ENCODE data around the gene VSNL1.

The VSNL1 gene

GRCh38 chr2:17540093-17540812 lies at the start of gene VSNL1:
Gene VSNL1 (plus strand): TSS chr2:17540696. CDS start chr2:17592075, 51,379 bp downstream.
- no peak for DNase-seq

- no peak for DNase-seq
Observed at GRCh38 chr2:17495590-17495989, 44.9 kb upstream of the VSNL1 start.

DNA sequence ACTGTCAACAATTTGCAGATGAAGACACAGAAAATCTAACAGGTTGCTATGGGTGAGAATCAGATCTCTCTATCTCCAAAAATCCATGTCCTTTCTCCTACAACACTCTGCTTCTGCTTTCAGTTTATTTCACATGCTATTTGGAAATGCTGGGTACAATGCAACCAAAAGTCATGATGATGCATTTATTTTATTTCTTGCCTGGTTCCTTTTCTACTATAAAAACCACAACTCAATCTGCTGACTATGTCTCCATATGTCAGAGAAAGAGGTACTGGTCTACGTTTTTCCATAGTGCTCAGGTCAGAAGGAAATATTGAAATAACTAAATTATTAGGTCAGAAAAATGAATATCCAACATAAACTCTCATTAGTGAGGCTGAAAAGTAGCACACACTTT lies 42.8 kb upstream of the VSNL1 start:
- DNase-seq, result no peak

- no peak for DNase-seq
Observed at GRCh38 chr2:17506736-17507616, 33.5 kb upstream of the VSNL1 start.

DNA sequence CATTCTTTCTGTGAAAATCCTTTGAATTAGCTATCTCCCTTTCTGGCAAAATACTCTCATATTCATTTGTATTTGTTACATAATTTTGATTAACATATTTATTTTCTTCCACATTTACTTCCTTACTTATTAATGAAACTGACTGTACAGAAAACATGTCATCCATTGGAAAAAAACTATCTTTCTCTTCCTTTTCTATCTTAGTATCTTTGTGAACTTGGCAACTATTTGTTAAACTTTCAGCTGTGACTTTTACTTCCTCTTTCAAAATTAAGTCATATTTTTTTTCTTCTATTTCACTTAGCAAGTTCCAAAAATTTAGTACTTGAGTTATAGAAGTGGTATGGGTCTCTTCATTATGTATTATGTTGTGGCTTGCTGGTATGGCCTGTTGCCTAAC lies 24.8 kb upstream of the VSNL1 start:
- DNase-seq, result no peak

GRCh38 chr2:17517481-17518211 lies 22.9 kb upstream of the VSNL1 start:
- DNase-seq, result no peak

GRCh38 chr2:17518212-17519154 lies 22.0 kb upstream of the VSNL1 start, which contains the start of gene RAD51AP2:
Gene RAD51AP2 (minus strand): TSS chr2:17518440. CDS start chr2:17518415, 25 bp downstream.
- DNase-seq, result peak; percentile 5

DNA sequence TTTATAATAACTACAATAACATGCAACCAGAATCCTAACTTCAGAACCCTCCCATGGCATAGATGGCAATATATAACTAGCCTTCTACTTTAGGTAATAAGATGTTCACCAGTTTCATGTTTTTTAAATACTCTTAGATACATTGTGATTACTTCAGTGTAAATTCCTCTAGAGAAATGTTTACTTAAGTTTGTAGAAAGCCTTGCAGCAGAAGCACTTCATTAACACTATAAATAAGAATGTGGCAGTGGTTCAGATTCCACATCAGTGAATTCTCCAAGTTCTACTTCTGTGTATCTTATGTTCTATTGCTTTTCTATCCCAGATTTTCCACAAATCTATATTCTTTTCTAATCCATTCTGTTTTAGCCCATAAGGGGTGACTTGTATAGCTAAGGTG lies 21.0 kb upstream of the VSNL1 start:
- no peak for DNase-seq

DNA sequence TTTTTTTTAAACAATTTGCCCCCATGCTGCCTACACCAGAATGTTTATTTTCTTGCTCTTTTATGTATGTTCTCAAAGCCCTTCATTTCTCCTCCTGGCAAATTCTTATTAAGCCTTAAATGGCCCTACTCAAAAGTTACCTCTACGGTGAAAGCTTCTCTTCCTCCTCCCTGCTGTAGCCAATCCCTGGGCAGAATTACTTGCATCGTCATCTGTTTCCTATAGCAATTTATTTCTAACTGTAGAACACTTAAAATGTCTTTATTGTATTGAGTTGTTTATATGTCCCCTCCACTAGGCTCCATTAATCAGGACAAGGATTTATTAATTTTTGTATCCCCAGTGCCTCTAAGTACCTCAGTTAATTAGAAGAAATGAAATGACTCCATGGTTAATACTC lies 19.7 kb upstream of the VSNL1 start:
- DNase-seq, result no peak

DNA sequence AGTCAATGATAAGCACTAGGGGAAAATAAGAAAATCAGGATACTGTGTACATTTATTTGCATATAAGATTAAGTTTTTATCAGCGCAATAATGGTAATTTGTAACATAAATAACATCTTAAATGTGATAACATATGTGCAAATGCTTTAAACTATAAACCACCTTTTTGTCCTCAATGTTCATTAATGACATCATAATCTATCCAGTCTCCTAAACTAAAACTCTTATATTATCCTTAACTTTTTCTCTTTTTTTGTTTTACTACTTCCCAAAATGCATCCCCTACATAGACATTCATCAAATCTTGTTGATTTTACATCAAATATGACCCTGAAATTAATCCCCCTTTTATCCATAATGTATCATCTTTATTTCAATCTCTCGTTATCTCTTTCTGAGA lies 18.9 kb upstream of the VSNL1 start:
- DNase-seq, result no peak

DNA sequence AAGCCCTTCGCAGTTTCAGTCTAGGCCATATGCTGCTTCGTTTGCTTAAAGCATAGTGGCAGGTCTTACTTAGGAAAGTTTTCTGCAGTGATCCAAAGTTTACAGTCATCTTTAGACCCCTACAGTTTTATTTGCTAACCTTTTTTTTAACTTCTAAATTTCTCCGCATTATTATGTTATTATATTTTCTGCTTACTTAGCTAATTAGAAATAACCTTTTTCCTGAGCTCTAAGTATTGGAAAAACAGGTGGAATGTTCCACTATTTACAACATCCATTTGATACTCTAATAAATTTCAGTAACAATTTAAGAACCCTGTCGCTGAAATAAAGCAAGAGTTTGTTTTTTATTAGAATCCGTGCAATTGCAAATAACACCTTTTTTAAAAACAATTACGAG lies 18.2 kb upstream of the VSNL1 start:
- DNase-seq, result no peak

DNA sequence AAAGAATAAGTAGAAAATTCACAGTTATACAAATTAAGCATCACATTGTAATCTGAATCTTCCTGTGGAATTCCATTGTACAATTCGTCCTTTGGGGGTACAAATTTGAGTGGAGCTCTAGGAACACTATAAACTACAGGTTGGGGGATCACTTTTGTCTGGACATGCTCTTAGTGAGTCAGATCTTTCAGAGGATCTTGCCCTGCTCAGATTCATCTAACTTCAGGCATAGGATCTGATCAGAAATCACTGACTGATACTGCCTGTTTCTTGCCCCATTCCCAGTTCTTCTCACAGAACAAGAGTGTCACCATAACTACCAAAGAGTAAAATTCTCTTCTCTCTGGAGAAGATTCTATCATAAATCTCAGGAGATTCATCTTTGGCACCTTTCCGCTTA lies 10.7 kb upstream of the VSNL1 start:
- no peak for DNase-seq

DNA sequence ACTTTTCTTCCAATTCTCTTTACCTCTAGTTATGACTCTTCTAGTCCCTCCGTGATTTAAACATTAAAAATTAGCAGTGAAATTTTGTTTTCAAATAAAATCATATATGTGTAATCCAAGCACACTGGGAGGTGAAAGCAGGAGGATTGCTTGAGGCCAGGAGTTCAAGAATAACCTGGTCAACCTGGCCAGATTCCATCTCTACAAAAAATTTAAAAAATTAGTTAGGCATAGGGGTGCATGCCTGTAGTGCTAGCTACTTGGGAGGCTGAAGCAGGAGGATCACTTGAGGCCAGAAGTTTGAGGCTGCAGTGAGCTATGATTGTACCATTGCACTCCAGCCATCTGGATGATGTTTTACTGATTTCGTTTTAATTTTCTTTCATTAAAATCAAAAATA lies 7.0 kb upstream of the VSNL1 start:
- no peak for DNase-seq

DNA sequence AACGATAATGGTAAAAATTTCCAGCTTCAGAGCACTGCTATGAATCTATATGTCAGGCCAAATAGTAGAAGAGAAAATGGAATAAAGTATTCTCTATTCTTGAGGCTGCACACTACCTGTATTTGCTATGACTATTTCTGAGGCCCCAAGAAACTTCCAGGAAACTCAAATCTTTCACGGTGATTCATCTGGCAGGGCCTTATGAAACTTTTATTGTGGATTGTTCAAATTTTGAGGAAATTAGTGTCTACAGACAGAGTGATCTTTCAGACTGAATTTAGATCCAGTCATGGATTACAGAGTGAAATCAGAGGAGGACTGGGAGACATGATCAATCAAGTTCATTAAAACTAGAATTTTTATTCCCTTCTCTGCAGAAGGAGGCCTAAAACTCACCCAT lies 4.1 kb upstream of the VSNL1 start:
- DNase-seq, result no peak

- DNase-seq, result no peak
Observed at GRCh38 chr2:17538022-17538843, 2.3 kb upstream of the VSNL1 start.

GRCh38 chr2:17538844-17539554 lies 1.5 kb upstream of the VSNL1 start:
- DNase-seq, result no peak

DNA sequence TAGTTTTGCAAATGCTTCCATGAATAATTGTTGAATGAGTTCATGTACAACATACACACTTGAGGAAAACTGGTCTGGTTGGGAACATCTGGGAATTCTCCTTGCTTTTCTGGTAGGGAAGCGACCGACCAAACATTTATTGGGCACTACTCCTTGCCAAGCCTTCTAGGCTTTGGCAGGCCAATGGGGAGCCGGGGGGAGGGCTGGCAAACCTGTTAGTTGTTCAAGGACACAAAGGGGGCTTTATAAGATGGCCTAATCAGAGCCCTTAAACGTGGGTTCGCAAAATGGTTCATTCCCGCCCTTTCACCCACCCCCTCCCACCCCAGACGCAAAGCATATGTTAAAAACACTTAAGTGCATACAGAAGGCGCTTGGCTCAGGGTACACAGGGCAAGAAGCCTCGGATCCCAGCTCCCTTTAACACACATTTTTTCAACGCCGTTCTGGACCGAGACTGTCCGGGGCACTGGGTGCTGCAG lies 844 bp upstream of the VSNL1 start:
- DNase-seq, result no peak

DNA sequence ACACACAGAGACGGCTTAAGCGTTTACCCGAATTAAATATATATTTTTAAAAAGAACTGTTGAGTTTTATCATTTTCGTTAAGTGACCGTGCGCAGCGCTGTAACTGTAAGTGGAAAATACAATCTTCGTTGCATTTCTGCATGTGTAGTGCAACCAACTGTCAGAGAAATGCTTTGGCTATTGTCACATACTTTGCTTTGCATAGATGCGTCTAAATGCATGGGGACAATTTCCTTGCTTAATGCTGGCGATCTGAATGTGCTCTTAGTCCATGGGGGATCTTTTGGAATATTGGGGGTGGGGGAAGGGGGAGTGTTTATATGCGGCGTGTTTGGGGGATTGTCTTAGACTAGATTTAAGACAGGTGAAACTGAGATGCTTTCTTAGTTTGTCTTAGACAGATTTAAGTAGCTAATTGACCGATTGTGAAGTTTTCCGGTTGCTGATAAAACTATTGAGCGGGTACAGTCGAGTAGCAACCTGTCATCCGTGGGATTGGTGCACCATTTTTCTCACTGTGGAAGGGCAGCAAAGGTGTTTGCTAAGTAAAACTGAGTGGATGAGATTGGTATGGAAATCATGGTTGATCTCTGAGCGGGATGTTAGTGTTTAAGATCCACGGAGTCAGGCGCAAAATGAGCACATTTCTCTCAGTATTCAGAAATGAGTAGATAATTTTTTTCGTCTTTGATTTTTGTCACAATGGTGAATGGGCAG lies 476 bp downstream of the VSNL1 start:
- DNase-seq, result no peak

GRCh38 chr2:17541531-17541950 lies 1.0 kb downstream of the VSNL1 start:
- DNase-seq, result no peak

DNA sequence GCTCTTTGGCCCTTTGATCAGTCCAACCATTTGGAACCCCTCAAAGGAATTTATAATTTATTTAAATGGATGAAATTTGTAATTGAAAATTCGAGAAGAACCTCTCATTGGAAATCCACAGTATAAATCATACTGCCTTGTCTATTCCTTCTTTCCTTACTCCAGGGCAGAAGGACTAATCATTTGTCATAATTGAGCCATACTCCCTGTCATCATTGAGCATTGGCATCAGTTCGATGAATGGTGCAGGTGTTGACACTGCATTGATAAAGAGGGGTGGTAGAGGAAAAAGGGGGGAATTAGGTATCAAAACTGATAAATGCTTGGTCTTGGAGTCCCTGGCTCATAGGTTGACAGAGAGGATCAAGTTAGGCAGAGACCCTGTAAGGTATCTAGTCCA lies 2.0 kb downstream of the VSNL1 start:
- DNase-seq, result no peak
